ENCODE data around the gene BCL7C.

GRCh38 chr16:30918614-30919013 is 24.7 kb upstream of the BCL7C start:
- TF ChIP-seq GATA2 (IDR thresholded peaks at IDR 0.05; ENCODE audit: low read depth, low read length): no peak
- TF ChIP-seq GATA3 (IDR thresholded peaks at IDR 0.05; ENCODE audit: low read depth, low read length): no peak
